ENCODE data around the gene CCM2L.

CCM2L gene

GRCh38 chr20:32057656-32058184 is 47.5 kb downstream of the CCM2L start:
- no peak for DNase-seq (ENCODE audit: low spot score)

DNA sequence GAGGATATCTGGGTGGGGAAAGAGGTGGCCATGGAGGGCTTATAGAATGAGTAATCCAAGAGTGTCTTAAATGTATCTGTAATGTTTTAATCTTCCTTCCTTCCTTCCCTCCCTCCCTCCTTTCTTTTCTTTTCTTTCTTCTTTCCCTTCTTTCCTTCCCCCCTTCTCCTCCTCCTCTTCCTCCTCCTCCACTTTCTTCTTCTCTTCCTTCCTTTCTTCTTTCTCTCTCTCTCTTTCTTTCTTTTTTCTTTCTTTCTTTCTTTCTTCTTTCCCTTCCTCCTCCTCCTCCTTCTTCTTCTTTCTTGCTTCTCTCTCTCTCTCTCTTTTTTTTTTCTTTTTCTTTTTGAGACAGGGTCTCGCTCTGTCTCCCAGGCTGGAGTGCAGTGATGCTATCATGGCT is 49.0 kb downstream of the CCM2L start:
- no peak for DNase-seq (ENCODE audit: low spot score)

DNA sequence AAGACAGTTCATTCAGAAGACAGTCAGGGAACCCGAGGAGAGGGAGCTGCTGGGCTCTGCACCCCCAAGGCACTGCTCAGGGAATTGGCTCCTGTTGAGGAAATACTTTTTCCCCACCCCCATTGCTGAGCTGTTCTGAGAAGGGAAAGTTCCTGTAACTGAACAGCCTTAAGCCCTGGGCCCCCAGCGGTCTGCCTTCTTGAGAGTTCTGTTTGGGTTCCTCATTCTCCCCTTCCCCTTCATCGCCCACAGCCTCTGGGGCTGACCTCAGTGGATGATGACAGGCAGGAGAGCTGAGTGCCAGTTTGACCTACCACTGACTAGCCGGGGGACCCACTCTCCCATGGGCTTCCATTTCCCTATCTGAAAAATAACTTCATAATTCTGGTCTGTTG is 52.5 kb downstream of the CCM2L start:
- DNase-seq (ENCODE audit: low spot score), result no peak

- no peak for DNase-seq (ENCODE audit: low spot score)
Observed at GRCh38 chr20:32063695-32064094, 53.5 kb downstream of the CCM2L start.

DNA sequence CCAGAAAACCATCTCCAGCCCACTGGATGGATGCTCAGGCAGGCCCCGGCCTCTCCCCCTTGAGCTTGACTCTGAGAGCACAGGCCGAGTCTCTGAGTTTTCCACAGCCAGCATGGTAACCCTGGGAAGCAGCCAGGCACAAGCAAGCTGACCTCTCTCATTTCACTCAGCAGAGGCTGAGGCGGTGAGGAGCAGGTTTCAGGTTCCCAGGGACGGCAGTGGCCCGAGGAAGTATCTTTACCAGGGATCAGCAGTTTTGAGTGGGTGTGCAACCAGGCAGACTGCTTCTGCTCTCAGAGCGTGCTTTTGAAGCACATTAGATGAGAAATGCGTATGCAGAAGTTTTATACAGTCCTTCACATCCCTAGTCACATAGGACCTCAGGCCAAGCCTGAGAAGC is 54.4 kb downstream of the CCM2L start:
- no peak for DNase-seq (ENCODE audit: low spot score)

DNA sequence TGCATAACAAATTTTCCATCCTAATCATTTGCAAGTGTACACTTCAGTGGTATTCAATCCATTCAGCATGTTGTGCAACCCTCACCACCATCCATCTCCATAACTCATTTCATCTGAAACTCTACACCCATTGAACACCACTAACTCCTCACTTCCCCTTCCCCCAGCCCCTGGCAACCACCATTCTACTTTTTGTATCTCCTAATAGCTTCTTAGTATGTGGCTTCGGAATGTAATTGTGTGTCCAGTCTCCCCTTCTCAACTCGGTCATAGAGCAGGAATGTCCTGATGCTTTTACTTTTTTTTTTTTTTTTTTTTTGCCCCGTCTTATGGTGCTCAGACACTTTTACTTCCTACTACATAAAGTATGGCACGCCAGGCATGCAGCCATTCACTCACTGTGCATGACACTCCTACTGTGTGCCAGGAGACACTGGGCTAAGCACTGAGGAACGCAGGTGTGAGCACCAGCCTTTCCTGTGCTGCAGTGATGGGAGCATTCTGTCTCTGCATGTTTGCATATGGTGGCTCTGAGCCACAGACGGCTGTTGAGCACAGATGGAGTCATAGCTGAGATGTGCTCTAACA is 57.1 kb downstream of the CCM2L start:
- no peak for DNase-seq (ENCODE audit: low spot score)

GRCh38 chr20:32068174-32068573 is 57.9 kb downstream of the CCM2L start:
- no peak for DNase-seq (ENCODE audit: low spot score)

GRCh38 chr20:32069711-32070110 is 59.5 kb downstream of the CCM2L start:
- no peak for DNase-seq (ENCODE audit: low spot score)

GRCh38 chr20:32070282-32070681 is 60.0 kb downstream of the CCM2L start:
- no peak for DNase-seq (ENCODE audit: low spot score)

DNA sequence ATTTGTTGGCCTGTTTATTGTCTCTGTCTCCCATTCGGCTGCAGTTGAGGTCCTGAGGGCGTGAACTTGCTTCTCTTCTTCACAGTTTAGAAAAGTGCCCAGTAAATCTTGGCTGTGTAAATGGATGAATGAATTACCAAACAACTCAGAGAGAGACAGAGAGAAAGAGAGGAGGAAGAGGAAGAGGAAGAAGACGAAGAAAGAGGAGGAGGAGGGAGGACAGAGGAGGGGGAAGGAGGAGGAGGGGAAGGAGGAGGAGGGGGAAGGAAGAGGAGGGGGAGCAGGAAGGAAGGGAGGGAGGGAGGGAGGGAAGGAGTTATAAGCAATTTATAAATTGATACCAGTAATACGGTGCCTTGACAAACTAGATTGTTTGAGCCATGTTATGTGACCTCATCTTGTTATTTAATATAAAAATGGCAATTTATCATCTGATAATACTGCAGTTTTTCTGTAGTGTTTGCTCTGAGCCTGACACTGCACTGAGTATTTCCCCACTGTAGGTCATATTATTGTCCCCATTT is 60.5 kb downstream of the CCM2L start:
- DNase-seq (ENCODE audit: low spot score), result no peak

- DNase-seq (ENCODE audit: low spot score), result no peak
Observed at GRCh38 chr20:32071395-32072167, 61.3 kb downstream of the CCM2L start.

DNA sequence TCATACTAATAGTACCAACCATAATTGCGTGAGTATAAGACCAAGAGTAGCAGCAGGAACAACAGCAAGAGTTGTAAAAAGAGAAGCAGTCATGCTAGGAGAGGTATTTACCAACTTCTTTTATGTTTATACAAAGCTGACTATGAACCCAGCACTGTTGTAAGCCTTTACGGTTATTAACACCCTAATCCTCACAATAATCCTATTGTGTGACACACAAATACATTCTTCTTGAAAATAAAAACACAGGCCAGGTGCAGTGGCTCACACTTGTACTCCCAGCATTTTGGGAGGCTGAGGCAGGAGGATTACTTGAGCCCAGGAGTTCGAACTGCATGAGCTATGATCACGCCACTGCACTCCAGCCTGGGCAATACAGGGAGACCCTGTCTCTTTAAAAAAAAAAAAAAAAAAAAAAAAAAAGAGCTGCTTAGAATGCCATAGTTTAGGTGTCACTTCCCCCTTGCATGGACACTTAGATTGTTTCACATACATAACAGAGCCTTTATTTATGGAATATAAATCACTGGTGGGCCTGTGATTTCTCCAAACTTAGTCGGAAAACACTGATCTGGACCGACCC is 62.0 kb downstream of the CCM2L start:
- DNase-seq (ENCODE audit: low spot score), result no peak

DNA sequence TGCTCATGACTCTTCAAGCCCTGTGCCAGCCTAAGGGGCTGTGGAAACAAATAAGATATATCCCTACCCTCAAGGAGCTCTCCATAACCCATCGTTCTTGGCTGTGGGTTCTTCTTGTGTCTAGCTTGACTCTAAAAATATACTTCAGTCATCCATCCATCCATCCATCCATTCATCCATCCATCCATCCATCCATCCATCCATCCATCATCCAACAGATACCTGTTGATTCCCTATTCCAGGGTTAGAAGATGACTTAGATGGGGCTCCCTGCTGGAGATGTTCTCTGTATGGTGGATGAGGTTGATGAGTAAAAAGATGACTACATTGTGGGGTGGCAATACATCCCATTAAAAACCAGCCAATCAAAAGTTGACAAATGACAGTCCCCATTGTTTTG is 65.3 kb downstream of the CCM2L start:
- DNase-seq (ENCODE audit: low spot score), result no peak

DNA sequence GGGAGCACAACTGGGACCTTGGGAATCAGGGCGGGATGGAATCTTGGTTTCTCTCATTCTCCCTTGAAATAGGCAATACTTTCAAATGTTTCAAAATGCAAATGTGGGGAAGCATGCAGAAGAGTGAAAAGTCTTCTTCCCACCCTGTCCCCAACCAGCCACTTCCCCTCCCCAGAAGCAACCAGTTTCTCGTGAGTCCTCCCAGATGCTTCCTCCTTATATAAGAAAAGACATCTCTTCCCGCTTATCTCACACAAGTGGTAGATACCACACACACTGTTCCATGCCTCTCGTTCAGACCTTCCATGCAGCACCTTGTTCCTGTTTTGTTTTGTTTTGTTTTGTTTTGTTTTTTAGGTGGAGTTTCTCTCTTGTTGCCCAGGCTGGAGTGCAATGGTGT is 67.0 kb downstream of the CCM2L start:
- DNase-seq (ENCODE audit: low spot score), result no peak

GRCh38 chr20:32078322-32078721 is 68.1 kb downstream of the CCM2L start:
- no peak for DNase-seq (ENCODE audit: low spot score)

DNA sequence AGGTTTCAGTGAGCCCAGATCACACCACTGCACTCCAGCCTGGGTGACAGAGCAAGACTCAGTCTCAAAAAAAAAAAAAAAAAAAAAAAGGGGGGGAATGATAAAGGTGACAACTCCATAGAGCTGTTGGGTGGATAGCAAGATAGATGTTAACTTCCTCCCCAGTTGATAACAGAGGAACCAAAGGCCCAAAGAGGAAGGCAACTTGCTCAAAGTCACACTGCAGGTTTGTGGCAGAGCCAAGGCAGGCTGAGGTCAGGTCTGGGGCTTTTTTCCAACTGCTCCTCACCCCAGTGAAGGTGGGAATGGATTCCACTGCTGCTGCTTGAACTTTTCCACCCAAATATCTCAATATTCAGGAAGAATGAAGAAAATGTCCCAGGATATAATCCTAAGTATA is 68.6 kb downstream of the CCM2L start:
- no peak for DNase-seq (ENCODE audit: low spot score)

DNA sequence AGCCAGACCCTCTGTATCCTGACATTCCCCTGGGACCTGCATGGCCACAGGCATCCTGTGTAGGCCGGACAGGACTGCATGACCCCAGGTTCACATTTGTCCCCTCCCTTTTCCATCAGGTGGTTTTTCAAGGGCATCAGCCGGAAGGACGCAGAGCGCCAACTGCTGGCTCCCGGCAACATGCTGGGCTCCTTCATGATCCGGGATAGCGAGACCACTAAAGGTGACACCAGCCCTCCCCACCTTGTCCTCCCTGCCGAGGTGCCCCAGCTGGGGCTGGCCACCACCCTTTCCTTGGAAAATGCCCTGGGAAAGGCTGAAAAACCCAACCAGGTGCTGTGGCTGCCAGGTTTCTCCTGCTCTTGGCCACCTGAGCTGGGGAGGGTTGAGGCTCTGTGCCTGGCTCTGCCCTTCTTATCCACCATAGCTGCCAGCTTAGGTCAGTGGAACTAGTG is 69.4 kb downstream of the CCM2L start:
- no peak for DNase-seq (ENCODE audit: low spot score)

GRCh38 chr20:32080783-32081182 is 70.5 kb downstream of the CCM2L start:
- no peak for DNase-seq (ENCODE audit: low spot score)
